ENCODE results near the gene MAPKBP1. TPM values are rescaled to one million over a fixed set of nuclear protein-coding genes. Genes with fewer than 3 reads are reported as not detected.

MAPKBP1 gene
- total RNA-seq, 1 donor from 2014 or later, result 42.3 TPM

DNA sequence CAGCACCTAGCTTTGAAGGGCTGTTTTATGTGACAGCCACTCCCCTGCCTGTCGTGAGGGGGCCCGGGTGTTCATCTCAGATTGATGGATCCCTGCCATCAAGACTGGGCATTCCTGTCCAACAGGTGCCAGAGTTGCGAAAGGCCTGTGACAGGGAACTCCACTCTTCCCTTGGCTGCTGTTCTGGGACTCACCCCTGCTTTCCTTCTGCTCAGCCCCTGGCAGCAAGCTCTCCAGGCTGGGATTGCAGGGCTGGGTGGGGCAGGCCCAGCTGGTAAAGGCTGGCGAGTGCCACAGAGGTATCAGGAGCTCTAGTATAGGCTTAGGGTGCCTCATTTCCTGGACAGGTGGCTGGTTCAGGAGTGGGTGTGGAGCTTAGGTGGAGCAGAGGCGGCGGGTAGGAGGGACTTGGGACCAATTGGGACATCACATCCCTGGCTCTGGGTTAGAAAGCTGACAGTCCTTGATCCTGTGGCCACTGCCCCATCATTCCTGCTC lies 64.2 kb downstream of the MAPKBP1 start, which contains the start of gene PLA2G4B:
PLA2G4B (plus strand) TSS at position 448 of the 498 bp plus-strand sequence. CDS start 67 bp downstream, outside the sequence.
- ATAC-seq (ENCODE audit: low read depth) (no peak), DNase-seq (no peak)
- TF ChIP-seq, protein P1, sequence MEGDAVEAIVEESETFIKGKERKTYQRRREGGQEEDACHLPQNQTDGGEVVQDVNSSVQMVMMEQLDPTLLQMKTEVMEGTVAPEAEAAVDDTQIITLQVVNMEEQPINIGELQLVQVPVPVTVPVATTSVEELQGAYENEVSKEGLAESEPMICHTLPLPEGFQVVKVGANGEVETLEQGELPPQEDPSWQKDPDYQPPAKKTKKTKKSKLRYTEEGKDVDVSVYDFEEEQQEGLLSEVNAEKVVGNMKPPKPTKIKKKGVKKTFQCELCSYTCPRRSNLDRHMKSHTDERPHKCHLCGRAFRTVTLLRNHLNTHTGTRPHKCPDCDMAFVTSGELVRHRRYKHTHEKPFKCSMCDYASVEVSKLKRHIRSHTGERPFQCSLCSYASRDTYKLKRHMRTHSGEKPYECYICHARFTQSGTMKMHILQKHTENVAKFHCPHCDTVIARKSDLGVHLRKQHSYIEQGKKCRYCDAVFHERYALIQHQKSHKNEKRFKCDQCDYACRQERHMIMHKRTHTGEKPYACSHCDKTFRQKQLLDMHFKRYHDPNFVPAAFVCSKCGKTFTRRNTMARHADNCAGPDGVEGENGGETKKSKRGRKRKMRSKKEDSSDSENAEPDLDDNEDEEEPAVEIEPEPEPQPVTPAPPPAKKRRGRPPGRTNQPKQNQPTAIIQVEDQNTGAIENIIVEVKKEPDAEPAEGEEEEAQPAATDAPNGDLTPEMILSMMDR (IDR thresholded peaks at IDR 0.05), result no peak
- POLR2A ChIA-PET, result interaction anchor here (0.6 kb wide), 1 partner anchor 524 kb away, joined by 3 read pairs; no protein-coding TSS in a partner anchor
- CTCF ChIA-PET, result no interaction called here
- H3K4me3 Mint-ChIP-seq, result no peak within 1 kb of the TSS
- peaks cover 2% of the 10 kb centered on the region for H3K4me1 Mint-ChIP-seq
- H3K27ac Mint-ChIP-seq, result no peak within 1 kb of the TSS
- intact Hi-C loops (cut with micrococcal nuclease), result no loop called here
- no peaks in the 10 kb centered on the region for H3K27me3 Mint-ChIP-seq
- H3K36me3 Mint-ChIP-seq (ENCODE audit: low read depth), result peaks cover 27% of the 10 kb centered on the region
- no peaks in the 10 kb centered on the region for H3K9me3 Mint-ChIP-seq

DNA sequence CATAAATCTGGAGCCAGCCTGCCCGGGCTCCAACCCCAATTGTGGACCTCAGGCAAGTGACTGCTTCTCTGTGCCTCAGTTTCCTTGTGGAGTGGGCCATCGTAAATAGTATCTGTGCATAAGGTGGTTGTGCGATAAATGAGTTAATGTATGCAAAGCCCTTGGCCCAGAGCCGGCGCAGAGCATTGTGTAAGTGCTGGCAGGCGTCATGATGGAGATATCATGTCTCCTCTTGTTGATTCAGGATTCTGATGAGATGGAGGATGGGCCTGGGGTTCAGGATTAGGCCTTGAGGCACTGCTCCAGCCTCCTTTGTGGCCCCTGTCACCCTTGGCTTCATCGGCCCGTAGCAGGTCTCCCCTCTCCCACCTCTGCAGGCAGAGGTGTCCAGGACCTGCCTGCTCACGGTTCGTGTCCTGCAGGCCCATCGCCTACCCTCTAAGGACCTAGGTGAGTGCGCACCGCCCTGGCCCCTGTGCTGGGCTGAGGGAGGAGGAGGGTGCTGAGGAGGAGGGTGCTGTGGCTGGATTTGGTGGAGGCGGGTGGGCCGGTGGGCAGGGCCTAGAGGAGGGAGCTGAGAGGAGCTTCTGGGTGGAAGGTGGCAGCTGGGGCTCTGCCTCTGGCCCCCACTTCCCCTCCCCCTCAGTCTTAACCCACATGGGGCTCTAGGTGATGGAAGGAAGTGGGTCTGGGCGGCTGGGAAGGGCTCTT lies 65.7 kb downstream of the MAPKBP1 start:
- Mint-ChIP-seq H3K9me3 (no peaks in the 10 kb centered on the region), H3K27ac (no peak overlapping the region), H3K4me1 (peaks cover 2% of the 10 kb centered on the region), H3K36me3 (ENCODE audit: low read depth) (peaks cover 25% of the 10 kb centered on the region), H3K27me3 (no peaks in the 10 kb centered on the region), H3K4me3 (no peak overlapping the region)
- DNase-seq (no peak), ATAC-seq (ENCODE audit: low read depth) (no peak)
- intact Hi-C loops (cut with micrococcal nuclease), result no loop called here
- ChIA-PET CTCF (no interaction called here), POLR2A (no interaction called here)
- TF ChIP-seq, protein P1 (IDR thresholded peaks at IDR 0.05), result no peak

DNA sequence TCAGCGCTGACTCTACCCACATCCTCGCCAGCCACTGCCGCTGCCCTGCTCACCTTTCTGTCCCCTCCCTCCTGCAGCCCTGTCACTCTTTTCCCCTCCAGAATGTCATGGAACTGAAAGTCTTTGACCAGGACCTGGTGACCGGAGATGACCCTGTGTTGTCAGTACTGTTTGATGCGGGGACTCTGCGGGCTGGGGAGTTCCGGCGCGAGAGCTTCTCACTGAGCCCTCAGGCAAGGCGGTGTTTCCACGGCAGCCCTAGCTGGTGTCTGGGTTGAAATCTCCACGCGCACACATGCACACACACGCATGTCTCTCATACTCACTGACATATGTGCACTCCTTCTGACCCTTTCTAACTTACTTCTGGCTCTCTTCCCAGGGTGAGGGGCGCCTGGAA lies 66.4 kb downstream of the MAPKBP1 start:
- CTCF ChIA-PET, result no interaction called here
- peaks cover 2% of the 10 kb centered on the region for H3K4me1 Mint-ChIP-seq
- POLR2A ChIA-PET, result no interaction called here
- no peaks in the 10 kb centered on the region for H3K27me3 Mint-ChIP-seq
- intact Hi-C loops (cut with micrococcal nuclease), result no loop called here
- no peaks in the 10 kb centered on the region for H3K9me3 Mint-ChIP-seq
- TF ChIP-seq, protein P1 (IDR thresholded peaks at IDR 0.05), result no peak
- no peak overlapping the region for H3K27ac Mint-ChIP-seq
- peaks cover 21% of the 10 kb centered on the region for H3K36me3 Mint-ChIP-seq (ENCODE audit: low read depth)
- ATAC-seq (ENCODE audit: low read depth) (no peak), DNase-seq (no peak)
- H3K4me3 Mint-ChIP-seq, result no peak overlapping the region

DNA sequence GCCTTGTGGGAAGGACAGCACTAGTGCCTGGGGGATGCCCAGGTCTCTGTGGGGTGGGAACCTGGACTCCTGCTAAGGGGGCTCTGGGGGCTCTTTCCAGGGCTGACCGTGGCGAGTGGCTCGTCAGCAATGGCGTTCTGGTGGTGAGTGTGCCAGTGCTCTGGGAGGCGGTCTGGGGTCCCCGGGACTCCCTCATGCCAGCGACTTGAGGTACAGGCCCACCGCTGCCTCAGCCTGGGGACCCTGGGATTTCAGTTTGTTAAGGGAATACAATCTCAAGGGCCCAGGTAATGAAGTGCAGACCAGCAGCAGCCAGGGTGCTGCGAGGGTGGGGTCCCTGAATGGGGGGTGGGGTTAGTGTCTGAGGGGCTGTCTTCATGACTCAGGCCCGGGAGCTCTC lies 66.8 kb downstream of the MAPKBP1 start:
- intact Hi-C loops (cut with micrococcal nuclease), result no loop called here
- TF ChIP-seq, protein P1 (IDR thresholded peaks at IDR 0.05), result no peak
- ChIA-PET POLR2A (no interaction called here), CTCF (no interaction called here)
- Mint-ChIP-seq H3K27ac (no peak overlapping the region), H3K27me3 (no peaks in the 10 kb centered on the region), H3K4me3 (no peak overlapping the region), H3K9me3 (no peaks in the 10 kb centered on the region), H3K4me1 (no peaks in the 10 kb centered on the region), H3K36me3 (ENCODE audit: low read depth) (peaks cover 24% of the 10 kb centered on the region)
- ATAC-seq (ENCODE audit: low read depth) (no peak), DNase-seq (no peak)

DNA sequence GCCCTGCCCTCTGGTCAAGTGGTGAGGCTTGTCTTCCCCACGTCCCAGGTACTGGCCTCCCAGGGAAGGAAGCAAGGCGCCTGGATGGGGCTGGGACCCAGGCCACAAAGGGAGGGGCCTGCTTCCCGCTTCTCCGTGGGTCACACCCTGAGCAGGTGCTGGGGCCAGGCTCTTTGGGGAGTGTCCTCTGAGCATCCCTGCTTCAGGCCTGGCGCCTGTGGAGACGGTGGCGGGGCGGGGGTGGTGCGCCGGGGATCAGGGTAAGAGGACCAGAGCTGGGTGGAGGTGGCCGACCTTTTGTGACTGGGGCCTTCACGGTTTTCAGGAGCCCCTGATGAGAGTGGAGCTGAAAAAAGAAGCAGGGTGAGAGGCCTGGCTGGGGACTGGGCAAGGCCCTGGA lies 67.9 kb downstream of the MAPKBP1 start:
- TF ChIP-seq, protein P1 (IDR thresholded peaks at IDR 0.05), result no peak
- POLR2A ChIA-PET, result no interaction called here

More for the DNA sequence above, 67.9 kb downstream of the MAPKBP1 start:
- intact Hi-C loops (cut with micrococcal nuclease), result no loop called here
- DNase-seq, result no peak
- peaks cover 32% of the 10 kb centered on the region for H3K36me3 Mint-ChIP-seq (ENCODE audit: low read depth)
- CTCF ChIA-PET, result no interaction called here
- no peaks in the 10 kb centered on the region for H3K9me3 Mint-ChIP-seq
- ATAC-seq (ENCODE audit: low read depth), result no peak
- H3K27me3 Mint-ChIP-seq, result no peaks in the 10 kb centered on the region
- H3K4me1 Mint-ChIP-seq, result no peaks in the 10 kb centered on the region
- no peak overlapping the region for H3K27ac Mint-ChIP-seq
- no peak overlapping the region for H3K4me3 Mint-ChIP-seq

Measured in activated B cell treated with CpG ODN at 0.5 μM for 24 hours (primary cell).